K562 (cell line): ENCODE measurements around the gene ZSWIM1. TPM values are rescaled to one million over a fixed set of nuclear protein-coding genes. Genes with fewer than 3 reads are reported as not detected.

ENCODE experiments used
- ARNT ChIP-seq, 2 experiments: fragments of 450-650 bp; IDR thresholded peaks; 2 replicates each; pipeline ENCODE4 v1.6.1; 2016; ENCODE audit warnings: mild to moderate bottlenecking in 1 of 2
- ATF1 ChIP-seq, 2 experiments: fragments of 450-650 bp in 1 of 2; IDR thresholded peaks; 2 replicates each; pipeline ENCODE4 v1.6.1; 2016; ENCODE audit warnings: missing compliant biosample characterization in 1 of 2, missing genetic modification characterization in 1 of 2
- CHD2 ChIP-seq: IDR thresholded peaks from 2 replicates; pipeline ENCODE4 v1.6.1; 2011; ENCODE audit warnings: low read depth, low read length
- E2F6 ChIP-seq, 2 experiments: IDR thresholded peaks; 2 replicates each; pipeline ENCODE4 v1.6.1; 2011; ENCODE audit warnings: borderline replicate concordance in 1 of 2, control low read depth in 1 of 2, low read depth in 1 of 2, low read length in 1 of 2, mild to moderate bottlenecking in 1 of 2, mixed read lengths in 1 of 2, moderate library complexity in 1 of 2; ENCODE audit not compliant: insufficient read depth in 1 of 2, insufficient read length in 1 of 2, poor library complexity in 1 of 2, severe bottlenecking in 1 of 2; ENCODE audit errors: extremely low read depth in 1 of 2
- HBP1 ChIP-seq: fragments of 450-650 bp; formaldehyde crosslinking; IDR thresholded peaks from 2 replicates; pipeline ENCODE4 v1.4.0; 2022; ENCODE audit warnings: missing genetic modification characterization
- HDAC2 ChIP-seq: fragments of 450-650 bp; IDR thresholded peaks from 2 replicates; pipeline ENCODE4 v1.6.1; 2016; ENCODE audit warnings: mild to moderate bottlenecking
- NFRKB ChIP-seq: fragments of 450-650 bp; IDR thresholded peaks from 2 replicates; pipeline ENCODE4 v1.6.1; 2016; ENCODE audit warnings: low read depth
- PHF21A ChIP-seq: fragments of 450-650 bp; IDR thresholded peaks from 2 replicates; pipeline ENCODE4 v1.6.1; 2017; ENCODE audit warnings: low read depth, borderline replicate concordance
- PYGO2 ChIP-seq: fragments of 450-650 bp; IDR thresholded peaks from 2 replicates; pipeline ENCODE4 v1.6.1; 2016; ENCODE audit warnings: mild to moderate bottlenecking, missing genetic modification characterization, moderate library complexity, missing compliant biosample characterization
- SMAD4 ChIP-seq: fragments of 250-450 bp; sonication (Bioruptor Pico); conservative IDR thresholded peaks from 2 replicates; pipeline ENCODE4 v1.8.0; 2021; ENCODE audit warnings: inconsistent platforms, mild to moderate bottlenecking, moderate library complexity
- SMC3 ChIP-seq: conservative IDR thresholded peaks from 2 replicates; pipeline ENCODE4 v1.6.1; 2011; ENCODE audit warnings: low read depth, low read length, improper control_type of control experiment; ENCODE audit not compliant: insufficient read depth
- STAT6 ChIP-seq: sonication (generic); formaldehyde crosslinking; IDR thresholded peaks from 2 replicates; pipeline ENCODE4 v1.8.1; 2023; ENCODE audit warnings: mild to moderate bottlenecking, missing genetic modification reagents
- ZNF146 ChIP-seq: IDR thresholded peaks from one replicate; pipeline ENCODE4 v1.6.1; 2018; ENCODE audit warnings: missing compliant biosample characterization; ENCODE audit not compliant: unreplicated experiment
- ZNF23 ChIP-seq: fragments of 250-450 bp; sonication (Bioruptor Pico); IDR thresholded peaks from 2 replicates; pipeline ENCODE4 v1.4.0; 2020; ENCODE audit warnings: mild to moderate bottlenecking
- ZNF449 ChIP-seq: fragments of 250-450 bp; sonication (Bioruptor Pico); IDR thresholded peaks from 2 replicates; pipeline ENCODE4 v1.8.0; 2022; ENCODE audit warnings: moderate library complexity, mild to moderate bottlenecking, inconsistent platforms
- ZNF512 ChIP-seq: IDR thresholded peaks from 2 replicates; pipeline ENCODE4 v1.6.1; 2016; ENCODE audit warnings: missing genetic modification characterization, missing compliant biosample characterization
- polyA plus RNA-seq, 8 experiments: library from polyadenylated mRNA; depleted of rRNA in 4 of 8; stranded (reverse) in 5 of 8; unstranded in 3 of 8; fragments of >200 nt; fragmentation: Nextera tagmentation in 2 of 8; fragmentation: Illumina TruSeq in 1 of 8; extraction: Ambion mirVana in 2 of 8; extraction: Trizol in 1 of 8; gene quantifications; 2 replicates each; pipeline versions ENCODE4 v1.2.1 to v1.2.3, GENCODE V29; 2011 to 2014; ENCODE audit warnings: inconsistent platforms in 1 of 8, missing spikeins in 1 of 8
- total RNA-seq, 7 experiments: library from RNA; depleted of rRNA in 6 of 7; stranded (reverse); fragments of >200 nt in 6 of 7; fragmentation: Illumina TruSeq in 2 of 7; extraction: Trizol in 2 of 7; gene quantifications; 2 replicates each; pipeline versions ENCODE4 v1.2.1 to v1.2.3, GENCODE V29; 2011 to 2021; ENCODE audit warnings: low replicate concordance in 1 of 7

Gene ZSWIM1
- total and polyA plus RNA-seq, 9 of the 15 experiments (the other 6 are each of a cell fraction or from before 2014, with no cell fraction given), result 2.5 to 15.6 (median 9.5) TPM

GRCh38 chr20:45890985-45891983, 10.3 kb downstream of the ZSWIM1 start, which contains the start of the genes CTSA and NEURL2 (continued):
- TF ChIP-seq E2F6 (IDR thresholded peaks at IDR 0.05; ENCODE audit: borderline replicate concordance in 1 of 2, extremely low read depth in 1 of 2, insufficient read depth in 1 of 2, insufficient read length in 1 of 2, low read depth in 1 of 2, low read length in 1 of 2, poor library complexity in 1 of 2, severe bottlenecking in 1 of 2), result peak; percentile 87 to 94
- no peak for TF ChIP-seq ZNF449
- no peak for TF ChIP-seq HBP1 (CRISPR knock-in tag)
- peak; percentile 74; the same call in 1 of the 2 replicates for TF ChIP-seq NFRKB
- no peak for TF ChIP-seq ZNF23 (CRISPR knock-in tag)
- no peak for TF ChIP-seq PYGO2
- no peak for TF ChIP-seq ARNT (IDR thresholded peaks at IDR 0.05)
- TF ChIP-seq STAT6 (CRISPR knock-in tag), result no peak
- TF ChIP-seq SMAD4 (CRISPR knock-in tag), result 0 out of 2 replicates have a peak, but pooled peaks have one; percentile 36
- no peak for TF ChIP-seq PHF21A
- TF ChIP-seq CHD2, result peak; percentile 4; the same call in 1 of the 2 replicates
- no peak for TF ChIP-seq ATF1 (CRISPR knock-in tag; IDR thresholded peaks at IDR 0.05)
- TF ChIP-seq ATF1 (tag; IDR thresholded peaks at IDR 0.05), result peak; percentile 56
- TF ChIP-seq SMC3, result 0 out of 2 replicates have a peak, but pooled peaks have one; percentile 31
- no peak for TF ChIP-seq ZNF512 (tag)
- no peak for TF ChIP-seq ZNF146
- peak; percentile 92 for TF ChIP-seq HDAC2
